ENCODE data around the gene FGF23. TPM values are rescaled to one million over a fixed set of nuclear protein-coding genes. Genes with fewer than 3 reads are reported as not detected.

The FGF23 gene
- total RNA-seq, 2 donors from 2014 or later = not detected

GRCh38 chr12:4388032-4388431 lies 8.5 kb upstream of the FGF23 start:
- TF ChIP-seq POLR2AphosphoS5 (IDR thresholded peaks at IDR 0.05) (no peak), POLR2A (IDR thresholded peaks at IDR 0.05) (no peak), CTCF (IDR thresholded peaks at IDR 0.05) (no peak)
- Histone ChIP-seq H3K9me3 (no peaks in the 10 kb centered on the region), H3K4me1 (replicated peaks) (no peaks in the 10 kb centered on the region), H3K36me3 (no peaks in the 10 kb centered on the region), H3K27ac (no peak overlapping the region), H3K4me3 (no peak overlapping the region), H3K27me3 (replicated peaks; ENCODE audit: insufficient read depth) (peaks cover 3% of the 10 kb centered on the region)
- 33% methylated on average over 1 of the region's 1 CpG for WGBS
- no peak for DNase-seq (ENCODE audit: low spot score)
- intact Hi-C loops (cut with DNase I) = no loop called here

GRCh38 chr12:4387607-4388006 lies 8.1 kb upstream of the FGF23 start:
- no peaks in the 10 kb centered on the region for H3K4me1 ChIP-seq (replicated peaks)
- H3K4me3 ChIP-seq = no peak overlapping the region
- TF ChIP-seq POLR2A (IDR thresholded peaks at IDR 0.05) = no peak
- TF ChIP-seq CTCF (IDR thresholded peaks at IDR 0.05) = no peak
- TF ChIP-seq POLR2AphosphoS5 (IDR thresholded peaks at IDR 0.05) = no peak
- no peaks in the 10 kb centered on the region for H3K9me3 ChIP-seq
- DNase-seq (ENCODE audit: low spot score) = no peak
- intact Hi-C loops (cut with DNase I) = no loop called here
- no peak overlapping the region for H3K27ac ChIP-seq
- peaks cover 3% of the 10 kb centered on the region for H3K27me3 ChIP-seq (replicated peaks; ENCODE audit: insufficient read depth)
- H3K36me3 ChIP-seq = no peaks in the 10 kb centered on the region
- WGBS = 90% methylated on average over 5 of the region's 5 CpGs

- Histone ChIP-seq H3K4me3 (no peak overlapping the region), H3K27ac (no peak overlapping the region), H3K9me3 (no peaks in the 10 kb centered on the region), H3K4me1 (replicated peaks) (no peaks in the 10 kb centered on the region), H3K27me3 (replicated peaks; ENCODE audit: insufficient read depth) (peaks cover 3% of the 10 kb centered on the region), H3K36me3 (no peaks in the 10 kb centered on the region)
- DNase-seq (ENCODE audit: low spot score) = no peak
- WGBS = 73% methylated on average over 4 of the region's 4 CpGs
- TF ChIP-seq POLR2AphosphoS5 (IDR thresholded peaks at IDR 0.05) (no peak), POLR2A (IDR thresholded peaks at IDR 0.05) (no peak), CTCF (IDR thresholded peaks at IDR 0.05) (no peak)
- intact Hi-C loops (cut with DNase I) = no loop called here
Measured at GRCh38 chr12:4386801-4387200, 7.3 kb upstream of the FGF23 start.

- TF ChIP-seq POLR2A (IDR thresholded peaks at IDR 0.05) (no peak), CTCF (IDR thresholded peaks at IDR 0.05) (no peak), POLR2AphosphoS5 (IDR thresholded peaks at IDR 0.05) (no peak)
- no peak for DNase-seq (ENCODE audit: low spot score)
- Histone ChIP-seq H3K27me3 (replicated peaks; ENCODE audit: insufficient read depth) (peaks cover 3% of the 10 kb centered on the region), H3K4me1 (replicated peaks) (no peaks in the 10 kb centered on the region), H3K9me3 (no peaks in the 10 kb centered on the region), H3K4me3 (no peak overlapping the region), H3K27ac (no peak overlapping the region), H3K36me3 (no peaks in the 10 kb centered on the region)
- intact Hi-C loops (cut with DNase I) = no loop called here
- WGBS = 72% methylated on average over 8 of the region's 8 CpGs
Measured at GRCh38 chr12:4383304-4383865, 3.9 kb upstream of the FGF23 start.

- intact Hi-C loops (cut with DNase I) = no loop called here
- no peak for DNase-seq (ENCODE audit: low spot score)
- Histone ChIP-seq H3K27me3 (replicated peaks; ENCODE audit: insufficient read depth) (peaks cover 3% of the 10 kb centered on the region), H3K9me3 (no peaks in the 10 kb centered on the region), H3K4me3 (no peak overlapping the region), H3K36me3 (no peaks in the 10 kb centered on the region), H3K4me1 (replicated peaks) (no peaks in the 10 kb centered on the region), H3K27ac (no peak overlapping the region)
- WGBS = 81% methylated on average over 4 of the region's 4 CpGs
- TF ChIP-seq CTCF (IDR thresholded peaks at IDR 0.05) = no peak
- TF ChIP-seq POLR2AphosphoS5 (IDR thresholded peaks at IDR 0.05) = no peak
- no peak for TF ChIP-seq POLR2A (IDR thresholded peaks at IDR 0.05)
Measured at GRCh38 chr12:4380332-4380731, 820 bp upstream of the FGF23 start.

All from prostate gland (tissue), 2 donors.